K562 (cell line): Measurements from ENCODE around the gene CREB5. TPM values are rescaled to one million over a fixed set of nuclear protein-coding genes. Genes with fewer than 3 reads are reported as not detected.

Source experiments
- ATAC-seq: fragments of 200-7000 bp; cut with Tn5 transposase; 3 replicates; pipeline ENCODE4 v1.9.1; 2020; ENCODE audit warnings: moderate library complexity
- BruUV-seq: library from RNA; stranded (reverse); fragments of 400-500 nt; replicated peaks from 2 replicates; lab custom pipeline; 2021; lab: Mats Ljungman, UMichigan
- CTCF ChIA-PET: fragments of 300-600 bp; formaldehyde crosslinking; extraction: SDS; loops from one replicate; lab custom pipeline; 2021; ENCODE audit warnings: low intra/inter-chr PET ratio; lab: Yijun Ruan, JAX
- POLR2A ChIA-PET: fragments of 300-600, 350-650 bp; sonication (Branson Sonifier 250); formaldehyde crosslinking; extraction: SDS; loops from one replicate; lab custom pipeline; 2021; ENCODE audit warnings: antibody characterized with exemption, inconsistent platforms; lab: Yijun Ruan, JAX
- DNase-seq, 4 experiments: peaks; one replicate each; pipeline versions ENCODE4 v3.0.0 to v3.0.0-alpha.2; 2011 to 2018; ENCODE audit warnings: low spot score in 3 of 4, mixed read lengths in 3 of 4; ENCODE audit errors: extremely low read depth in 1 of 4
- FAIRE-seq: peaks from 2 replicates; lab custom pipeline; 2011; peaks lifted over from hg19 to GRCh38; lab: Jason Lieb, UNC
- H2AFZ ChIP-seq: 2 replicates; pipeline ENCODE4 v1.6.0; 2011; ENCODE audit warnings: low read depth, low read length, control low read depth, inconsistent platforms
- H3K27ac ChIP-seq: fragments of 200-600 bp; 3 replicates; pipeline ENCODE4 v1.8.0; 2011; ENCODE audit warnings: low read depth, mild to moderate bottlenecking, control low read depth, inconsistent platforms, low read length, moderate library complexity, mixed read lengths; ENCODE audit errors: extremely low read depth
- H3K27me3 ChIP-seq, 2 experiments: fragments of 300-600 bp in 1 of 2; 2 replicates in 1 of 2; 3 replicates in 1 of 2; pipeline versions ENCODE4 v1.6.0 to v1.8.0; 2011; ENCODE audit warnings: inconsistent platforms in 2 of 2, low read length in 2 of 2, mild to moderate bottlenecking in 1 of 2, mixed read lengths in 1 of 2, moderate library complexity in 1 of 2; ENCODE audit not compliant: control insufficient read depth in 2 of 2, insufficient read depth in 2 of 2
- H3K36me3 ChIP-seq: fragments of 300-600 bp; 3 replicates; pipeline ENCODE4 v1.8.0; 2011; ENCODE audit warnings: mild to moderate bottlenecking, low read length, inconsistent platforms; ENCODE audit not compliant: control insufficient read depth, insufficient read depth
- H3K4me1 ChIP-seq, 2 experiments: fragments of 200-600 bp in 1 of 2; replicated peaks in 1 of 2; 2 replicates in 1 of 2; 3 replicates in 1 of 2; pipeline versions ENCODE4 v1.5.1 to v1.8.0; 2011; ENCODE audit warnings: inconsistent platforms in 2 of 2, low read length in 2 of 2, mild to moderate bottlenecking in 1 of 2, mixed read lengths in 1 of 2, moderate library complexity in 1 of 2; ENCODE audit not compliant: control insufficient read depth in 2 of 2, insufficient read depth in 2 of 2
- H3K4me2 ChIP-seq: 2 replicates; pipeline ENCODE4 v1.6.1; 2011; ENCODE audit warnings: low read length, control low read depth, inconsistent platforms, mixed read lengths; ENCODE audit not compliant: insufficient read depth
- H3K4me3 ChIP-seq: fragments of 200-600 bp; sonication (generic), shearing (Covaris generic); 2 replicates; pipeline ENCODE4 v1.5.1; 2016; ENCODE audit warnings: control low read depth, inconsistent platforms
- H3K79me2 ChIP-seq: fragments of 200-600 bp; 3 replicates; pipeline ENCODE4 v1.8.0; 2011; ENCODE audit warnings: low read length, inconsistent platforms; ENCODE audit not compliant: control insufficient read depth, insufficient read depth
- H3K9ac ChIP-seq, 2 experiments: 2 replicates each; pipeline versions ENCODE4 v1.6.0 to v1.6.1; 2011; ENCODE audit warnings: low read depth in 2 of 2, low read length in 2 of 2, control low read depth in 1 of 2, inconsistent platforms in 1 of 2, mild to moderate bottlenecking in 1 of 2, mixed read lengths in 1 of 2; ENCODE audit not compliant: insufficient read depth in 1 of 2
- H3K9me1 ChIP-seq: one replicate; pipeline ENCODE4 v1.6.0; 2011; ENCODE audit warnings: inconsistent platforms, mild to moderate bottlenecking, low read length, moderate library complexity; ENCODE audit not compliant: control insufficient read depth, insufficient read depth
- H3K9me3 ChIP-seq: replicated peaks from 2 replicates; pipeline ENCODE4 v1.5.1; 2011; ENCODE audit warnings: low read depth, low read length, inconsistent platforms; ENCODE audit not compliant: control insufficient read depth, insufficient read depth
- H4K20me1 ChIP-seq: replicated peaks from 2 replicates; pipeline ENCODE4 v1.6.1; 2011; ENCODE audit warnings: low read length, inconsistent platforms, mixed read lengths; ENCODE audit not compliant: control insufficient read depth, insufficient read depth
- DDX20 ChIP-seq: fragments of 450-650 bp; IDR thresholded peaks from 2 replicates; pipeline ENCODE4 v1.6.1; 2016; ENCODE audit warnings: missing genetic modification characterization, low read depth, mild to moderate bottlenecking, missing compliant biosample characterization, moderate library complexity
- KLF10 ChIP-seq: fragments of 250-450 bp; sonication (Bioruptor Pico); IDR thresholded peaks from 2 replicates; pipeline ENCODE4 v1.6.1; 2021; ENCODE audit warnings: matching md5 sums
- NELFE ChIP-seq: IDR thresholded peaks from 2 replicates; pipeline ENCODE4 v1.6.1; 2011; ENCODE audit warnings: mild to moderate bottlenecking; ENCODE audit not compliant: insufficient read depth, insufficient read length
- TRIM24 ChIP-seq, 2 experiments: fragments of 450-650 bp; IDR thresholded peaks; 2 replicates each; pipeline ENCODE4 v1.6.1; 2016
- WGBS: fragments of 100-300 bp; shearing (Covaris generic); methylation state at CpG from one replicate; pipeline ENCODE4 v1.1.6; 2016; ENCODE audit warnings: low coverage, mixed read lengths; ENCODE audit not compliant: insufficient coverage; ENCODE audit errors: missing lambda C conversion rate; 5-methylcytosine and 5-hydroxymethylcytosine counted together
- in situ Hi-C: fragments of 300-500 bp; cut with MboI; formaldehyde crosslinking; loops from 4 replicates; pipeline ENCODE4 v1.15.0; 2018; ENCODE audit warnings: inconsistent platforms, mixed read lengths
- intact Hi-C: fragments of 100-400 bp; cut with micrococcal nuclease; formaldehyde crosslinking; loops from 2 replicates; pipeline ENCODE4 v1.14.2; 2022
- polyA plus RNA-seq, 8 experiments: library from polyadenylated mRNA; depleted of rRNA in 4 of 8; stranded (reverse) in 5 of 8; unstranded in 3 of 8; fragments of >200 nt; fragmentation: Nextera tagmentation in 2 of 8; fragmentation: Illumina TruSeq in 1 of 8; extraction: Ambion mirVana in 2 of 8; extraction: Trizol in 1 of 8; gene quantifications; 2 replicates each; pipeline versions ENCODE4 v1.2.1 to v1.2.3, GENCODE V29; 2011 to 2014; ENCODE audit warnings: inconsistent platforms in 1 of 8, missing spikeins in 1 of 8
- total RNA-seq, 7 experiments: library from RNA; depleted of rRNA in 6 of 7; stranded (reverse); fragments of >200 nt in 6 of 7; fragmentation: Illumina TruSeq in 2 of 7; extraction: Trizol in 2 of 7; gene quantifications; 2 replicates each; pipeline versions ENCODE4 v1.2.1 to v1.2.3, GENCODE V29; 2011 to 2021; ENCODE audit warnings: low replicate concordance in 1 of 7
- TF ChIP-seq, protein P1 (sequence below): fragments of 450-650 bp; IDR thresholded peaks from 2 replicates; pipeline ENCODE4 v1.6.1; 2018; ENCODE audit warnings: mild to moderate bottlenecking, low read depth; ENCODE audit not compliant: partially characterized antibody

Gene CREB5
- total and polyA plus RNA-seq, 9 of the 15 experiments (the other 6 are each of a cell fraction or from before 2014, with no cell fraction given): 0.33 to 6.4 (median 1.8) TPM

GRCh38 chr7:28688651-28689050 is 276.3 kb downstream of the CREB5 start:
- no peak for DNase-seq
- Histone ChIP-seq H3K9me1 (no peaks in the 10 kb centered on the region), H3K36me3 (no peaks in the 10 kb centered on the region), H4K20me1 (0 out of 2 replicates have a peak, but pooled peaks cover 3% of the 10 kb centered on the region), H3K27ac (no peak overlapping the region)
- TF ChIP-seq KLF10 (CRISPR knock-in tag) (no peak), DDX20 (tag) (no peak), TRIM24 (IDR thresholded peaks at IDR 0.05) (no peak), NELFE (no peak)
- TF ChIP-seq, protein P1, sequence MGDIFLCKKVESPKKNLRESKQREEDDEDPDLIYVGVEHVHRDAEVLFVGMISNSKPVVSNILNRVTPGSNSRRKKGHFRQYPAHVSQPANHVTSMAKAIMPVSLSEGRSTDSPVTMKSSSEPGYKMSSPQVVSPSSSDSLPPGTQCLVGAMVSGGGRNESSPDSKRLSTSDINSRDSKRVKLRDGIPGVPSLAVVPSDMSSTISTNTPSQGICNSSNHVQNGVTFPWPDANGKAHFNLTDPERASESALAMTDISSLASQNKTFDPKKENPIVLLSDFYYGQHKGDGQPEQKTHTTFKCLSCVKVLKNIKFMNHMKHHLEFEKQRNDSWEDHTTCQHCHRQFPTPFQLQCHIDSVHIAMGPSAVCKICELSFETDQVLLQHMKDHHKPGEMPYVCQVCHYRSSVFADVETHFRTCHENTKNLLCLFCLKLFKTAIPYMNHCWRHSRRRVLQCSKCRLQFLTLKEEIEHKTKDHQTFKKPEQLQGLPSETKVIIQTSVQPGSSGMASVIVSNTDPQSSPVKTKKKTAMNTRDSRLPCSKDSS: no peak
- TF ChIP-seq, all 486 proteins: peak for 0
- Histone ChIP-seq H3K9ac (no peak overlapping the region), H3K4me3 (no peak overlapping the region), H3K27me3 (peaks cover 0 to 15% of the 10 kb centered on the region in 2 experiments; a peak in 3 of 5 replicates), H3K4me1 (no peaks in the 10 kb centered on the region), H2AFZ (no peak overlapping the region), H3K4me2 (no peak overlapping the region), H3K79me2 (no peaks in the 10 kb centered on the region), H3K9me3 (no peaks in the 10 kb centered on the region)
- BruUV-seq: no TSS peak
- ChIA-PET CTCF (no interaction called here), POLR2A (no interaction called here)
- ATAC-seq: no peak
- in situ Hi-C loops: no loop called here
- 9% methylated on average over 5 of the region's 5 CpGs for WGBS
- intact Hi-C loops: no loop called here
- FAIRE-seq: no peak
